ENCODE results near the gene ACOT12. TPM values are rescaled to one million over a fixed set of nuclear protein-coding genes. Genes with fewer than 3 reads are reported as not detected.

The ACOT12 gene
- total RNA-seq, 1 donor from 2014 or later: not detected

- no peak overlapping the region for H3K4me3 Mint-ChIP-seq (ENCODE audit: unreplicated experiment)
- H3K27ac Mint-ChIP-seq (ENCODE audit: unreplicated experiment): no peak overlapping the region
- no peak for TF ChIP-seq CTCF (IDR thresholded peaks at IDR 0.05; ENCODE audit: unreplicated experiment)
Measured at GRCh38 chr5:81371354-81371876, 22.5 kb downstream of the ACOT12 start.

GRCh38 chr5:81370912-81371311, 23.0 kb downstream of the ACOT12 start:
- Mint-ChIP-seq H3K27ac (ENCODE audit: unreplicated experiment) (no peak overlapping the region), H3K4me3 (ENCODE audit: unreplicated experiment) (no peak overlapping the region), H3K4me1 (ENCODE audit: unreplicated experiment) (peaks cover 3% of the 10 kb centered on the region), H3K36me3 (ENCODE audit: low read depth, unreplicated experiment) (no peaks in the 10 kb centered on the region), H3K27me3 (ENCODE audit: unreplicated experiment) (peaks cover 2% of the 10 kb centered on the region), H3K9me3 (ENCODE audit: unreplicated experiment) (no peaks in the 10 kb centered on the region)
- TF ChIP-seq CTCF (IDR thresholded peaks at IDR 0.05; ENCODE audit: unreplicated experiment): no peak
- DNase-seq (ENCODE audit: low spot score): no peak

More at GRCh38 chr5:81371354-81371876, 22.5 kb downstream of the ACOT12 start:
- Mint-ChIP-seq H3K36me3 (ENCODE audit: low read depth, unreplicated experiment) (no peaks in the 10 kb centered on the region), H3K9me3 (ENCODE audit: unreplicated experiment) (no peaks in the 10 kb centered on the region), H3K4me1 (ENCODE audit: unreplicated experiment) (peaks cover 3% of the 10 kb centered on the region), H3K27me3 (ENCODE audit: unreplicated experiment) (peaks cover 2% of the 10 kb centered on the region)
- no peak for DNase-seq (ENCODE audit: low spot score)

GRCh38 chr5:81365541-81365940, 28.4 kb downstream of the ACOT12 start:
- no peak for DNase-seq (ENCODE audit: low spot score)
- H3K9me3 Mint-ChIP-seq (ENCODE audit: unreplicated experiment): no peaks in the 10 kb centered on the region
- no peak overlapping the region for H3K27ac Mint-ChIP-seq (ENCODE audit: unreplicated experiment)
- no peak for TF ChIP-seq CTCF (IDR thresholded peaks at IDR 0.05; ENCODE audit: unreplicated experiment)
- no peak overlapping the region for H3K4me3 Mint-ChIP-seq (ENCODE audit: unreplicated experiment)
- H3K36me3 Mint-ChIP-seq (ENCODE audit: low read depth, unreplicated experiment): no peaks in the 10 kb centered on the region
- H3K4me1 Mint-ChIP-seq (ENCODE audit: unreplicated experiment): peaks cover 3% of the 10 kb centered on the region
- H3K27me3 Mint-ChIP-seq (ENCODE audit: unreplicated experiment): no peaks in the 10 kb centered on the region

- no peak for DNase-seq (ENCODE audit: low spot score)
- peaks cover 3% of the 10 kb centered on the region for H3K4me1 Mint-ChIP-seq (ENCODE audit: unreplicated experiment)
- no peak overlapping the region for H3K4me3 Mint-ChIP-seq (ENCODE audit: unreplicated experiment)
- H3K36me3 Mint-ChIP-seq (ENCODE audit: low read depth, unreplicated experiment): no peaks in the 10 kb centered on the region
- no peak overlapping the region for H3K27ac Mint-ChIP-seq (ENCODE audit: unreplicated experiment)
- H3K9me3 Mint-ChIP-seq (ENCODE audit: unreplicated experiment): no peaks in the 10 kb centered on the region
- no peaks in the 10 kb centered on the region for H3K27me3 Mint-ChIP-seq (ENCODE audit: unreplicated experiment)
- TF ChIP-seq CTCF (IDR thresholded peaks at IDR 0.05; ENCODE audit: unreplicated experiment): no peak
Measured at GRCh38 chr5:81363093-81363871, 30.7 kb downstream of the ACOT12 start.

GRCh38 chr5:81361600-81361999, 32.3 kb downstream of the ACOT12 start:
- no peaks in the 10 kb centered on the region for H3K9me3 Mint-ChIP-seq (ENCODE audit: unreplicated experiment)
- no peaks in the 10 kb centered on the region for H3K27me3 Mint-ChIP-seq (ENCODE audit: unreplicated experiment)

More at GRCh38 chr5:81361600-81361999, 32.3 kb downstream of the ACOT12 start:
- Mint-ChIP-seq H3K27ac (ENCODE audit: unreplicated experiment) (no peak overlapping the region), H3K4me3 (ENCODE audit: unreplicated experiment) (no peak overlapping the region), H3K4me1 (ENCODE audit: unreplicated experiment) (peaks cover 3% of the 10 kb centered on the region), H3K36me3 (ENCODE audit: low read depth, unreplicated experiment) (no peaks in the 10 kb centered on the region)
- no peak for DNase-seq (ENCODE audit: low spot score)
- no peak for TF ChIP-seq CTCF (IDR thresholded peaks at IDR 0.05; ENCODE audit: unreplicated experiment)
